Mammary epithelial cell (primary cell): ENCODE results near the gene SULT1C4.

Source experiments
- CTCF ChIP-seq, 2 donors: IDR thresholded peaks in 1 of 2; conservative IDR thresholded peaks in 1 of 2; 2 replicates each; pipeline ENCODE4 v1.5.1; 2011 to 2012; ENCODE audit warnings: inconsistent platforms in 2 of 2, low read length in 2 of 2, mild to moderate bottlenecking in 2 of 2, control low read depth in 1 of 2, low read depth in 1 of 2; ENCODE audit not compliant: insufficient read depth in 1 of 2; ENCODE audit errors: extremely low read depth in 1 of 2
- EZH2 ChIP-seq: IDR thresholded peaks from 2 replicates; pipeline ENCODE4 v1.6.1; 2012; ENCODE audit warnings: low read length, inconsistent platforms, borderline replicate concordance

- TF ChIP-seq EZH2 = no peak
- TF ChIP-seq CTCF (conservative IDR thresholded peaks at IDR 0.05 in 1 of 2, IDR thresholded peaks at IDR 0.05 in 1 of 2; ENCODE audit: extremely low read depth in 1 of 2, insufficient read depth in 1 of 2, low read depth in 1 of 2, low read length in 2 of 2) = no peak
These were observed 30.0 kb upstream of the SULT1C4 start for GRCh38 chr2:108347786-108348185.
